ENCODE data around the gene USP7.
"Not testable (repeated sequence)": the region's sequence is repeated elsewhere in the genome, so short reads cannot be mapped to it uniquely, and the experiment has no call there.

USP7 gene

DNA sequence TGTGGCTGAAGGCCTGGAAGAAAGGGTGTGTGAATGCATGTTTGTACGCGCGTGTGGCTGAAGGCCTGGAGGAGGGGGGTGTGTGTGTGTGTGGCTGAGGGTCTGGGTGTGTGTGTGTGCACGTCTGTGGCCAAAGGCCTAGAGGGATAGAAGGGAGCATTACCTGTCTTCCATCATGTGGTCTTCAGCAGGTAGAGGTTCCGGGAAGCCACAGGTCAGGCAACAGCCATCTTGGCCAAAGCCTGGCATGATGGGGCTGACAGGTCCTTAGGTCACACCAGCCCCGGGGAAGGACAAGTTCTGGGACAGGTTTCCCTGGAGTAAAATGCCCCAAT, 76.3 kb downstream of the USP7 start:
- DNase-seq (ENCODE audit: low spot score): no peak
- Mint-ChIP-seq H3K27me3 (ENCODE audit: low read depth) (no peaks in the 10 kb centered on the region), H3K4me3 (no peak overlapping the region), H3K9me3 (no peaks in the 10 kb centered on the region), H3K4me1 (ENCODE audit: low read depth) (no peaks in the 10 kb centered on the region), H3K27ac (no peak overlapping the region), H3K36me3 (ENCODE audit: low read depth) (peaks cover 19% of the 10 kb centered on the region)

DNA sequence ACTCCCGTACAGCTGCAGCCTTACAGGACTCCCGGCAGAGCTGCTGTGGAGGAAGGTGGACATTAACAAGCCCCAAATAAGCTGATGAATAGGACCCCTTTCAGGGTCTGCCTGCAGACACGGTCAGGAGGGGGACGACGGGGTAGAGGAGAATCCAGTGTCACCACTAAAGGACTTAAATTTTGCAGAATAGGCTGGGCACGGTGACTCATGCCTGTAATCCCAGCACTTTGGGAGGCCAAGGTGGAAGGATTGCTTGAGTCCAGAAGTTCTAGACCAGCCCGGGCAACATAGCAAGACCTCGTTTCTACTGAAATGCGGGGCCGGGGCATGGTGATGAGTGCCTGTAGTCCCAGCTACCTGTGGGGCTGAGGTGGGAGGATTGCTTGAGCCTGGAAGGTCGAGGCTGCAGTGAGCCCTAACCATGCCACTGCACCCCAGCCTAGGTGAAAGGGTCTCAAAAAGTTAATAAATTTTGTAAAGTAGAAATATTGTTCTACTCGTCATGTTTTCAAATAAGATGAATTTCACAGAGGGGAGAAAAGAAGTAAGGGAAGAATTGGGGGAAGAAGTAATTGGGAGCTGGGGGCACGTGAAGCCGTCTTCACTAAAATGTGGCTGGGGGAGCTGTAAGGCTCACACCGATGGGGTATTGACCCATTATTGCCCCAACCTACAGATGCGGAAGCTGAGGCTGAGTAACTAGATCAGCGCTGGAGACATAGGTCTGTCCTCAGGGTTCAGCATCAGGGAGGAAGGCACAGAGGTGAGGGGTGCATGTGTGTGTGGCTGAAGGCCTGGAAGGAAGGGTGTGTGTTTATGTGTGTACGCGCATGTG, 76.9 kb downstream of the USP7 start:
- Mint-ChIP-seq H3K27ac (no peak overlapping the region), H3K27me3 (ENCODE audit: low read depth) (no peaks in the 10 kb centered on the region), H3K4me3 (no peak overlapping the region), H3K36me3 (ENCODE audit: low read depth) (peaks cover 14% of the 10 kb centered on the region), H3K9me3 (no peaks in the 10 kb centered on the region), H3K4me1 (ENCODE audit: low read depth) (no peaks in the 10 kb centered on the region)
- DNase-seq (ENCODE audit: low spot score): no peak

DNA sequence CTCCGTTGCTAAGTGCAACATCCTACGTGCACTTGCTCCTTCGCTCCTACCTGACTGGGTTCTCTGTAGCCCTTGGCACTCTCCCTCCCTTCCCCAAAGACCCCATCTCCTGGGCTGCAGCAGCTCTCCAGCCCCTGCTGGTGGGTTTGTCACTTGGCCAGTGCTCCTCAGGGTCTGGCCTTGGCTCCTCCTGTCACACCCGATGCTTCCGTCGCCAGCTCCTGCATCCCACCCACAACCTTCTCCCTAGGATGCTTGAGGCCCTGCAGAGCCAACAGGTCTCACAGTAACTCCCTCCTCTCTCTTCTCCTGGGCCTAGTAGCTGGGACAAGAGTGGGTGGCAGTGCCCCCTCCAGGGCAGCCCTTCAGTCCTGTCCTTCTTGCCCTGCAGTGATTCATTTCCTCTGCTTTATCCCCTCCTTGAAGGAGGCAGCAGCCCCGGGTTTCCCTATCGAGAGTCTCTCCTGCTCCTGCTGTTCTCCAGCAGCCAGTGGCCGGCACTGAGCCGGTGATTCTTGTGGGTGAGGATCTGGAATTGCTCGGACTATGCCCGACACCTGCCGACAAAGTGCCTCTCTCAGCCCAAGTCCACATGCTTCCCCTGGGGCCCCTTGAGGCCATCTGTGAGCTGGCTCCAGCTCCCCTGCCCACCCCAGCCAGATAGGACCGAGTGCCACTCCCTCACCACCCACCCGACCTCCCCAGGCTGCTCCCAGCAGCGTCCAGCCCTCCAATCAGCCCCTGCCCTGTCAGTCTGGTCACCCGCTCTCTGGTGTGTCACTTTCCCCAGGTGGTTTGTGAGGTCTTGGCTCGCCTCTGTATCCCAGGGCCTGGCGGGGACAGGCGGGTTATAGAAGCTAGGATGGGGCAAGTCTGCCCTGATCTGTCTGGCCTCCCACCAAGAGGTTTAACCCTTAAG, 77.8 kb downstream of the USP7 start:
- Mint-ChIP-seq H3K9me3 (no peaks in the 10 kb centered on the region), H3K4me3 (no peak overlapping the region), H3K27me3 (ENCODE audit: low read depth) (no peaks in the 10 kb centered on the region), H3K36me3 (ENCODE audit: low read depth) (peaks cover 8% of the 10 kb centered on the region), H3K27ac (no peak overlapping the region), H3K4me1 (ENCODE audit: low read depth) (no peaks in the 10 kb centered on the region)
- no peak for DNase-seq (ENCODE audit: low spot score)

DNA sequence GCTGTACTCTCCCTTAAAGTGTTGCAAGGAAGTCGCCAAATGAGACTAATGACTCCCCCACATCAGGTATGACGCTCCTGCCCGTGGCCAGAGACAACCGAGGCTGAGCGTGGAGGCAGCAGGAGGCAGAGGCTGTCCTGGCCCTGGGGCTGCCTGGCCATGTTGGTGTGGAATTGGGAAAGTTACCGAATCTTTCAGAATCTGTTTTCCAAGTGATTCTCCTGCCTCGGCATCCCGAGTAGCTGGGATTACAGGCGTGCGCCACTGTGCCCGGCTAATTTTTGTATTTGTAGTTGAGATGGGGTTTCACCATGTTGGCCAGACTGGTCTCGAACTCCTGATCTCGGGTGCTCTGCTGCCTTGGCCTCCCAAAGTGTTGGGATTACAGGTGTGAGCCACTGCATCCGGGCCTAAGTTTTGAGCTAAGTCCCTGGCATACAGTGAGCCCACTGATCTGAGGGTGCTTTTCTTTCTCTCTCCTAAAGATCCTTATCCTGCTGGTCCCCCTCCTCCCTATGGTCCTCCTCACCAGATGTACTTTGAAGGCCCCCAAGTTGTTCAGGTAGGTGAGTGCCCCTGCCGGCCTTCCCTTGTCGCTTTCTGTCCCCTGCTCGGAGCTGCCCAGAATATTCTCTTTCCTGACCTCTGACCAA, 80.9 kb downstream of the USP7 start:
- Mint-ChIP-seq H3K4me1 (ENCODE audit: low read depth) (peaks cover 2% of the 10 kb centered on the region), H3K4me3 (no peak overlapping the region), H3K36me3 (ENCODE audit: low read depth) (peaks cover 3% of the 10 kb centered on the region), H3K27me3 (ENCODE audit: low read depth) (no peaks in the 10 kb centered on the region), H3K27ac (no peak overlapping the region), H3K9me3 (no peaks in the 10 kb centered on the region)
- DNase-seq (ENCODE audit: low spot score): no peak

DNA sequence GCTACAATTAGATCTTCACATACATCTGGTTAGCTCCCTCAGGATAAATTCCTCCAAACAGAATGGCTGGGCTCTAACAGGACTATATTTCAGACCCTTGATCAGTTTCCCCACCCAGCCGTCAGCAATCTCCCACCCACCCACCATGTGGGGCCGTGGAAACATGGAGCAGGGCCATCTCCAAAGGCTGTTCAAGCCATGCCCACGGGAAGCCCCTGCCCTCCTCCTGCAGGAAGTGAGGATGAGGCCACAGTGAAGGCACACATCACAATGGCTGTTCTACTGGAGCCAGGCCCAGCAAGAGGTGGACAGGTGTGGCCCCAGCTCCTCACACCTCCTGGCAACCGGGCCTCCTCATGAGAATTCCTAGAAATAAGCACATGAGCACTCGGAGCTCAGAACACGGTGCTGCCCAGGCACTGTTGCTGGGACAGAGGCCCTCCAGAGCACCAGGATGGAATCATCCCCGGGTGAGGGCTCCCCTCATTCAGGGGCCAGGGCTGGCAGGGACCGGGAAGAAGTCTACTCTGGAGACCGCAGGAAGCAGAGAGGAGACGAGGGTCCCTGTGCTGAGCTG, 81.6 kb downstream of the USP7 start, which contains the start of gene LITAFD:
TSS of gene LITAFD (plus strand) at position 311 of the 577 bp plus-strand sequence. CDS start 2,005 bp downstream, outside the sequence.
- DNase-seq (ENCODE audit: low spot score): no peak
- Mint-ChIP-seq H3K36me3 (ENCODE audit: low read depth) (peaks cover under 1% of the 10 kb centered on the region), H3K27me3 (ENCODE audit: low read depth) (no peaks in the 10 kb centered on the region), H3K4me3 (no peak within 1 kb of the TSS), H3K4me1 (ENCODE audit: low read depth) (peaks cover 2% of the 10 kb centered on the region), H3K27ac (no peak within 1 kb of the TSS), H3K9me3 (no peaks in the 10 kb centered on the region)

DNA sequence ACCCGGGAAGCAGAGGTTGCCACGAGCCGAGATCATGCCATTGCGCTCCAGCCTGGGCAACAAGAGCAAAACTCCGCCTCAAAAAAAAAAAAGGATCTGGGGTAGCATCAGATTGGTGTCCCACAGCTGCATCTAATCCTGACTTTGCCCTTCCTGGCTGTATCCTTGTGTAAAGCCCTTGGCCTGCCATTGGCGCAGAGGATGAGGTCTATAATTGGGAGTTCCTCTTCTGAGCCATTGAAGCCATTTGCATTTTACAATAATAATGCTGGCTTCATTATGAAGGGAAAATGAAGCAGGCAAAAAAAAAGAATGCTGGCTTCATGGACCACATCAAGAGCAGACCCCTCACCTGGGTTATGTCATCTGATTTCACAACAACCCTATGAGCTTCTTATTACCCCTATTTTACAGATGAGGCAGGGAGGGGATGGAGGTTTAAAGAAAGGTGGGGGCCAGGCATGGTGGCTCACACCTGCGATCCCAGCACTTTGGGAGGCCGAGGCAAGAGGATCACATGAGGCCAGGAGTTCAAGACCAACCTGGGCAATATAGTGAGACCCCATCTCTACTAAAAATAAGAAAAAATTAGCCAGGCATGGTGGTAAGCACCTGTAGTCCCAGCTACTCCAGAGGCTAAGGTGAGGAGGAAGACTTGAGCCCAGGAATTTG, 82.7 kb downstream of the USP7 start:
- no peak for DNase-seq (ENCODE audit: low spot score)
- H3K27me3 Mint-ChIP-seq (ENCODE audit: low read depth): no peaks in the 10 kb centered on the region
- H3K9me3 Mint-ChIP-seq: no peaks in the 10 kb centered on the region
- H3K27ac Mint-ChIP-seq: no peak overlapping the region
- no peaks in the 10 kb centered on the region for H3K36me3 Mint-ChIP-seq (ENCODE audit: low read depth)
- H3K4me3 Mint-ChIP-seq: no peak overlapping the region
- peaks cover 2% of the 10 kb centered on the region for H3K4me1 Mint-ChIP-seq (ENCODE audit: low read depth)

DNA sequence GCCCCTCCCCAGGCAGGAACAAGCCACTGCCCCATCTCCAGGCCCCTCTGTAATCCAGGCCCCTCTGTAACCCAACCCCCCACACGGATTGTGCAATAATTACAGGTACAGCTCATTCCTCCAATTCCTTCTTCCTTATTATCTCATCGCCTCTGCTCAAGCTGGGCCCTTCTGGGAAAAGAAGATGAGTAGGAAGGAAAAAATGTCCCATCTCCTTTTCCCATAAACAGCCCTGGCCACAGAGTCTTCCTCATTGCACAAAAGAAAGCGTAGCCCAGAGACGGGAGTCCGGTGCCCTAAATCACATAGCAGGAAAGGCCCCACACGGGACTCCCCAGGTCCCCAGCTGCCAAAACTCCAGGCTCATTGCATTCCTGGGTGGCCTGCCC, 85.2 kb downstream of the USP7 start:
- DNase-seq (ENCODE audit: low spot score): no peak
- Mint-ChIP-seq H3K36me3 (ENCODE audit: low read depth) (no peaks in the 10 kb centered on the region), H3K4me3 (no peak overlapping the region), H3K27ac (no peak overlapping the region), H3K9me3 (no peaks in the 10 kb centered on the region), H3K4me1 (ENCODE audit: low read depth) (peaks cover 8% of the 10 kb centered on the region), H3K27me3 (ENCODE audit: low read depth) (no peaks in the 10 kb centered on the region)

DNA sequence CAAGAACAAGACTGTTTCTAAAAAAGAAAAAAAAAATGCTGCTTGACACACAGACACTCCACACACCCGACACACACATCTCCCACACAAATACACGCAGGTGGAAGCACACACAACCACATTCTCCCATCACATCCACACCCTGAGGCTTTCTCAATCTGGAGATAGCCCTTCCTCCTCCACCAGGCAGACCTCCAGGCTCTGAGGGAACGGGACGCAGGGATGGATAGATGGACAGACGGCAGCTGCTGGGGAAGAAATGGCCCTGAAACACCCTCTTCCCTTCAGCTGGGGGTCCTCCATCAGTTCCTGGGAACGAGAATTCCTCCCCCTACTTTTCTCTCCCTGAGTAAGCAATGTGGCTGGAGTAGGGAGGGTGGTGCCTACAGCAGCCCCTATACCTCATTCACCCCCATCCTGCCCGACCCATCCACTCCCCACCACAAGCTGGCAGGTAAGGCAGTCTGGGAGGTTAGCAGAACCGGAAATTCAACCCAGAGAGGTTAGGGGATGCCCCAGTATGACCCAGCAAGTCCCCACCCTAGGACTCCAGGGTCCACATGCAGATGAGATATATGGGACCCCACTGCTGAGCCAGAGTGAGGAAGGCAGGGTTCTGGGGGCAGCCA, 85.7 kb downstream of the USP7 start:
- Mint-ChIP-seq H3K4me1 (ENCODE audit: low read depth) (peaks cover 8% of the 10 kb centered on the region), H3K4me3 (no peak overlapping the region), H3K36me3 (ENCODE audit: low read depth) (no peaks in the 10 kb centered on the region), H3K27me3 (ENCODE audit: low read depth) (no peaks in the 10 kb centered on the region), H3K9me3 (no peaks in the 10 kb centered on the region), H3K27ac (peak overlapping the region; percentile 41)
- DNase-seq (ENCODE audit: low spot score): no peak

DNA sequence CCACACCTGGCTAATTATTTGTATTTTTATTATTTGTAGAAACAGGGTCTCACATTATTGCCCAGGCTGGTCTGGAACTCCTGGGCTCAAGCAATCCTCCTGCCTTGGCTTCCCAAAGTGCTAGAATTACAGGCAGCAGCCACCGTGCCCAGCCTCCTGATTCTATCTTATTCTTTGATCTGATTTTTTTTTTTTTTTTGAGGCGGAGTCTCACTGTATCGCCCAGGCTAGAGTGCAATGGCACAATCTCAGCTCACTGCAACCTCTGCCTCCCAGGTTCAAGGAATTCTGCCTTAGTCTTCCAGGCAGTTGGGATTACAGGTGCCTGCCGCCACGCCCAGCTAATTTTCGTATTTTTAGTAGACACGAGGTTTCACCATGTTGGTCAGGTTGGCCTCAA, 88.4 kb downstream of the USP7 start:
- H3K9me3 Mint-ChIP-seq; H3K27me3 Mint-ChIP-seq (ENCODE audit: low read depth); H3K36me3 Mint-ChIP-seq (ENCODE audit: low read depth); DNase-seq (ENCODE audit: low spot score); H3K4me3 Mint-ChIP-seq; H3K27ac Mint-ChIP-seq: not testable (repeated sequence)
- H3K4me1 Mint-ChIP-seq (ENCODE audit: low read depth): peaks cover 16% of the 10 kb centered on the region

DNA sequence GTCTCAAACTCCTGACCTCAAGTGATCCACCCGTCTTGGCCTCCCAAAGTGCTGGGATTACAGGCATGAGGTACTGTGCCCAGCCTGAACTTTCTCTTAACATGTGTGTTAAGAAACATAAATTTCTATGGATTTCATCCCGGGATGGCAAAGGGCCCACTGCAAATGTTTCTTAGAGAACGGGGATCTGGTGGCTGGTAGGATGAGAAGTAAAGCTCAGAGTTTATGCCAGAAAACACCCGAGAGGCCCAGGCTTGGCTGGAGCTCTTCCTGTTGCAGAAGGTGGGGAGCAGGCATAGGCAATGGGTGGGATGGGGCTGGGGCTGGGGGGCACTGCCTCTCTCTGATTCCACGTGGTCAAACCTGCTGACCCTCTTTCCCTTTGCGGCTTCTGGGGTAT, 89.3 kb downstream of the USP7 start:
- Mint-ChIP-seq H3K27ac (peak overlapping the region; percentile 63), H3K27me3 (ENCODE audit: low read depth) (no peaks in the 10 kb centered on the region), H3K4me3 (no peak overlapping the region), H3K4me1 (ENCODE audit: low read depth) (peaks cover 14% of the 10 kb centered on the region), H3K36me3 (ENCODE audit: low read depth) (no peaks in the 10 kb centered on the region), H3K9me3 (no peaks in the 10 kb centered on the region)
- no peak for DNase-seq (ENCODE audit: low spot score)

DNA sequence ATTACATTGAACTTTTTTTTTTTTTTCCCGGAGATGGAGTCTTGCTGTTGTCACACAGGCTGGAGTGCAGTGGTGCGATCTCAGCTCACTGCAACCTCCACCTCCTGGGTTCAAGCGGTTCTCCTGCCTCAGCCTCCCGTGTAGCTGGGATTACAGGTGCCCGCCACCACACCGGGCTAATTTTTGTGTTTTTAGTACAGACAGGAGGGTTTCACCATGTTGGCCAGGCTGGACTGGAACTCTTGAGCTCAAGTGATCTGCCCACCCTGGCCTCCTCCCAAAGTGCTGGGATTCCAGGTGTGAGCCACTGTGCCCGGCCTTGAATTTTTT, 89.9 kb downstream of the USP7 start:
- H3K9me3 Mint-ChIP-seq; H3K4me3 Mint-ChIP-seq; DNase-seq (ENCODE audit: low spot score); H3K27ac Mint-ChIP-seq; H3K27me3 Mint-ChIP-seq (ENCODE audit: low read depth); H3K36me3 Mint-ChIP-seq (ENCODE audit: low read depth): not testable (repeated sequence)
- H3K4me1 Mint-ChIP-seq (ENCODE audit: low read depth): peaks cover 15% of the 10 kb centered on the region

DNA sequence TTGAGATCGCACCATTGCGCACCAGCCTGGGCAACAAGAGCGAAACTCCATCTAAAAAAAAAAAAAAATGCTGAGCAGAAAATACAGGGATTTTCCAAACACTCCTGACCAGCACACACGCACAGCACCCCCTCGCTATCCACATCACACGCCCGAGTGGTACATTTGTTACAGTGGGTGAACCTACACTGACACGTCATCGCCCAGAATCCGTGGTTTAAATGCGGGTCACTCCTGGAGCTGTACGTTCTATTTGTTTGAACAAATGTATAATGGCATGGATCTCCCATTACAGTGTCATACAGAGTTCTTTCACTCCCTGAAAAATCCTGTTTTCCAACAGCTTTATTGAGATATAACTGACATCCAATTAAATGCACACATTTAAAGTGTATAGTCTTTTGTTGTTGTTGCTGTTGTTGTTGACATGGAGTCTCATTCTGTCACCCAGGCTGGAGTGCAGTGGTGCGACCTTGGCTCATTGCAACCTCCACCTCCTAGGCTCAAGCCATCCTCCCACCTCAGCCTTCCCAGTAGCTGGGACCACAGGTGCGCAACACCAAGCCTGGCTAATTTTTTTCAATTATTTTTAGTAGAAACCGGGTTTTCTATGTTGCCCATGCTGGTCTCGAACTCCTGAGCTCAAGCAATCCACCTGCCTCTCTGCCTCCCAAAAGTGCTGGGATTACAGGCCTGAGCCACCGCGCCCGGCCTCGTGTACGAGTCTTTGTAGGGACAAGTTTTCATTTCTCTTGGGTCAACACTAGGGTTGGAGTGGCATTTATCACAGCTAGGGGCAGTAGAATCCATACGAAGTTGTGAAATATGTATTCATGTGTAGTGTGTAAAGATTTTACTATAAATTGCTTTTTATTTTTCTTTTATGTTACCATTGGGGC, 90.5 kb downstream of the USP7 start:
- H3K9me3 Mint-ChIP-seq: no peaks in the 10 kb centered on the region
- no peaks in the 10 kb centered on the region for H3K27me3 Mint-ChIP-seq (ENCODE audit: low read depth)
- H3K4me3 Mint-ChIP-seq: no peak overlapping the region
- no peaks in the 10 kb centered on the region for H3K36me3 Mint-ChIP-seq (ENCODE audit: low read depth)
- peaks cover 15% of the 10 kb centered on the region for H3K4me1 Mint-ChIP-seq (ENCODE audit: low read depth)
- no peak overlapping the region for H3K27ac Mint-ChIP-seq
- no peak for DNase-seq (ENCODE audit: low spot score)
